ENCODE data around the gene CEP112. TPM values are rescaled to one million over a fixed set of nuclear protein-coding genes. Genes with fewer than 3 reads are reported as not detected.
"Not testable (repeated sequence)": the region's sequence is repeated elsewhere in the genome, so short reads cannot be mapped to it uniquely, and the experiment has no call there.

CEP112 gene
- total and polyA plus RNA-seq, 10 of the 15 experiments (the other 5 are each of a cell fraction or from before 2014, with no cell fraction given), result 0.11 to 3.8 (median 0.32) TPM; not detected in 1

- no peak for TF ChIP-seq ZBTB4 (CRISPR knock-in tag; IDR thresholded peaks at IDR 0.05)
- no peak for TF ChIP-seq IKZF1 (conservative IDR thresholded peaks at IDR 0.05)
- no peak for TF ChIP-seq TCF12 (IDR thresholded peaks at IDR 0.05; ENCODE audit: low read depth, low read length)
- TF ChIP-seq NR2C1 (IDR thresholded peaks at IDR 0.05), result no peak
- TF ChIP-seq ATF7 (IDR thresholded peaks at IDR 0.05; ENCODE audit: low read depth), result no peak
Measured at GRCh38 chr17:65783845-65784334, 408.0 kb downstream of the CEP112 start (continued).

- intact Hi-C loops (cut with micrococcal nuclease; ENCODE audit: unreplicated experiment); H4K20me1 ChIP-seq (ENCODE audit: control insufficient read depth, insufficient read depth); H2AFZ ChIP-seq (ENCODE audit: control insufficient read depth, low read depth, low read length); H3K27ac ChIP-seq (ENCODE audit: control insufficient read depth, insufficient read depth); ATAC-seq; SMC1A ChIA-PET (ENCODE audit: uncharacterized antibody, unreplicated experiment); H3K9ac ChIP-seq (ENCODE audit: control insufficient read depth, insufficient read depth, low read length); H3K4me1 ChIP-seq (ENCODE audit: control insufficient read depth, insufficient read depth, low read length); RAD21 ChIA-PET (ENCODE audit: unreplicated experiment); in situ Hi-C loops (cut with MboI); H3K27me3 ChIP-seq (replicated peaks in 1 of 2; ENCODE audit: control insufficient read depth in 2 of 2, insufficient read depth in 2 of 2, low read length in 1 of 2); H3K4me2 ChIP-seq (ENCODE audit: control insufficient read depth, insufficient read depth); H3K9me3 ChIP-seq (replicated peaks; ENCODE audit: control insufficient read depth, insufficient read depth, low read length); DNase-seq (ENCODE audit: low read depth, low spot score); FAIRE-seq; H3K79me2 ChIP-seq (ENCODE audit: control insufficient read depth, insufficient read depth, low read length); H3K36me3 ChIP-seq (ENCODE audit: control insufficient read depth in 2 of 2, insufficient read depth in 2 of 2, low read length in 1 of 2); H3K4me3 ChIP-seq; CTCF ChIA-PET; POLR2A ChIA-PET; BruUV-seq (replicated peaks): not testable (repeated sequence)
- 0% methylated on average over 1 of the region's 1 CpG for WGBS (ENCODE audit: insufficient coverage, insufficient replicate concordance, low lambda C conversion rate, missing lambda C conversion rate)
Measured at GRCh38 chr17:65782104-65782706, 409.7 kb downstream of the CEP112 start.

Measured in GM12878 (cell line).